T47D (cell line): Measurements from ENCODE around the gene CBLN4.

Source experiments
- DNase-seq, 2 experiments: peaks; one replicate each; pipeline versions ENCODE4 v3.0.0 to v3.0.0-alpha.2; 2011 to 2012; ENCODE audit warnings: low read depth in 1 of 2, low spot score in 1 of 2
- JUND ChIP-seq: IDR thresholded peaks from 2 replicates; pipeline ENCODE4 v1.6.1; 2012; ENCODE audit warnings: low read depth
- in situ Hi-C: cut with HindIII; loops from 2 replicates; pipeline ENCODE4 v1.10.0; 2016; ENCODE audit warnings: low sequenced_read_pairs, low pct_unique_long_range_greater_than_20kb

Gene CBLN4

GRCh38 chr20:56001106-56001785, 4.1 kb downstream of the CBLN4 start:
- in situ Hi-C loops = no loop called here
- TF ChIP-seq JUND = no peak
- DNase-seq = no peak

DNA sequence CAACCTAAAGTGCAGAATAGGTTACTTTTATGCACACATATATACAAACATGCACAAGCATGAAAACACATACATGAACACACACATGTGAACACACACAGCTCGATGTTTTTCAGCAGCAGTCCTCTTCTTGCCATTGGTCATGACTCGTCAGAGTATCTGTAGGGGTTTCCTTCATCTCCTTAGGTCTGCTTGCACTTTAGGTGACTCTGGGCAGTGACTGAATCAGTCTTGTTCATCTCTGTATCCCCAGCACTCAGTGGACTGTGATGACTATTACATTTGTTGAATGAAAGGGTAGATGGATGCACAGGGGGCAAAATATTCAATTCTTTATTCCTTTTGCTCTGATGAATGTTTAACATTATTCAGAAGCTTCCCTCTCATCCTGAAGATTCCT, 26.8 kb downstream of the CBLN4 start:
- DNase-seq = no peak
- TF ChIP-seq JUND = no peak
- in situ Hi-C loops = no loop called here

DNA sequence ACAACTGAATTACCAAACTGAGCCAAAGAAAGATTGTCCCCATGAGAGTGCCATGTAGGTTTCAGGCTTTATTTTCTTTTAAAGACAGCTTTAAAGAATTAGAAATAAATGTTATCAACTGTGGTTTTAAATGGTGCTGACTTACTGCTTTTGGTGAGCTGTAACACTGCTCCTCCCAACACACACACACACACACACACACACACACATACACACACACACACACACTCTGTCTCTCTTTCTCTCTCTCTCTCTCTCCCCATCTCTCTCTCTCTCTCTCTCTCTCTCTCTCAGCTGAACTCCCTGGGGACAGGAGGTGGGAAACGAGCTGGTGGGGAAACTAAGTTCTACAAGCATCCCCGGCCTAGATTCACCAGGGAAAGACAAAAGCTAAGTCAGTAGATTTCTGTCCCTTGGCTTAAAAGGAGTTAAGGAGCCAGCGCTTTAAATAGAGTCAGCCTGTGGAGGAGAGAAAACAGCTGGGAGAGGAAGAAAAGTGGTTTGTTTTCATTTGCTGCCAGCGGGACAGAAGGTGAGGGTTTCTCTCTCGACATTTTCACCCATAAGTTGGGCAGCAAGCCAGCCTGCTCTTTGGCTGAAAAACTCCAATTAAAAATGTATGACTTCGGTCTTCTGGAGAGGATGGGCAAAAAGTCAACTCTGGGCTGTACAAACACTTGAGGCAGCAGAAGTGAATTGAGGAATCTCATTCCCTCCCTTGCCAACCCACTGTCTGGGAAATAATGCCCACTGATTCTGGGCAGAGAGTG, 27.4 kb downstream of the CBLN4 start:
- no peak for TF ChIP-seq JUND
- no peak for DNase-seq
- in situ Hi-C loops = no loop called here

DNA sequence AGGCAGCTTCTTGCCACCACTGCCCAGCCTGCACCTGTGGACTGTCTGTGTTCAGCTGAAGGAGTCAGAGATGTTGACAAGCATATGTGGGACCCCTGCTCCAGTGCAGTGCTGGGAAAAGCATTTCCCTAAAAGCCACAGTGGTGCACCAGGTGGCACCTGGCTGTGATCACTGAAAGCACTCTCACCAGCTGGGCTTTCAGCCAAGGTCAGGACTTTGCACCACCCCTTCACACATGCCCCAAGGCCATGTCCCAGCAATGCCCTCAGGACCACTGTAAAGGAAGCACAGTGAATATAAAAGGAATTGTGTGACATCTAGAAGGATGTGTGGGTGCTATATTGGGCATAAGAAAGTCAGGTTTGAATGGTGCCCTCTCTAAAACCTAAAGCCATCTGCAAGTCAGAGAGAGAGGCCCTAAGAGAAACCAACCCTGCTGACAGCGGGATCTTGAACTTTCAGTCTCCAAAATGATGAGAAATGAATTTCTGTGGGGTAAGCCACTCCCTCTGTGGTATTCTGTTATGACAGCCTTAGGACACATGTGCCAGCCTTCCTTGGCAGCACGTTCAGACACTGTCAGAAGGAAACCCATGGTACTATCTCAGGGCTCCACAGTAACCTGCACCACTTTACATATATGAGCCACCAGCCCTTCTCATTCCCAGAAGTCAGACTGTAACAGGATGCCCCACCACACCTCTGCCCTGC, 30.7 kb downstream of the CBLN4 start:
- no peak for TF ChIP-seq JUND
- in situ Hi-C loops = no loop called here
- DNase-seq = no peak

DNA sequence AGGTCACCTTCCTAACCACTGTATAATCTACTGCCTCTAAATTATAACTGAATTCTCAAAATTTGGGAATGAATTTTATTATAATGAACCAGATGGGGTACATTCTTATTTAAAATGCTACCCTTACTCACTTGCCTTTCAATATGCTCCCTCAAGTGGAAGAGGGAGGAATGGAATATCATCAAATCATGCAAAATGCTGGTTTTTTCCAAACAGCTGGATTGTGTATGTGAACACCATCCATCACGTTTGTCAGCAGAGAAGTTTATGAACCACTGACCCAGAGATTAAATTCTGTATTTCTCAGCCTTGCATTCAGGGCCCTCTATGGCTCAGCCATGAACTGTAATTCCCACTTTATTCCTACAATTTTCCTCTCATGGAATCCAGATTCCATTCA, 40.5 kb downstream of the CBLN4 start:
- TF ChIP-seq JUND = no peak
- DNase-seq = no peak
- in situ Hi-C loops = no loop called here

DNA sequence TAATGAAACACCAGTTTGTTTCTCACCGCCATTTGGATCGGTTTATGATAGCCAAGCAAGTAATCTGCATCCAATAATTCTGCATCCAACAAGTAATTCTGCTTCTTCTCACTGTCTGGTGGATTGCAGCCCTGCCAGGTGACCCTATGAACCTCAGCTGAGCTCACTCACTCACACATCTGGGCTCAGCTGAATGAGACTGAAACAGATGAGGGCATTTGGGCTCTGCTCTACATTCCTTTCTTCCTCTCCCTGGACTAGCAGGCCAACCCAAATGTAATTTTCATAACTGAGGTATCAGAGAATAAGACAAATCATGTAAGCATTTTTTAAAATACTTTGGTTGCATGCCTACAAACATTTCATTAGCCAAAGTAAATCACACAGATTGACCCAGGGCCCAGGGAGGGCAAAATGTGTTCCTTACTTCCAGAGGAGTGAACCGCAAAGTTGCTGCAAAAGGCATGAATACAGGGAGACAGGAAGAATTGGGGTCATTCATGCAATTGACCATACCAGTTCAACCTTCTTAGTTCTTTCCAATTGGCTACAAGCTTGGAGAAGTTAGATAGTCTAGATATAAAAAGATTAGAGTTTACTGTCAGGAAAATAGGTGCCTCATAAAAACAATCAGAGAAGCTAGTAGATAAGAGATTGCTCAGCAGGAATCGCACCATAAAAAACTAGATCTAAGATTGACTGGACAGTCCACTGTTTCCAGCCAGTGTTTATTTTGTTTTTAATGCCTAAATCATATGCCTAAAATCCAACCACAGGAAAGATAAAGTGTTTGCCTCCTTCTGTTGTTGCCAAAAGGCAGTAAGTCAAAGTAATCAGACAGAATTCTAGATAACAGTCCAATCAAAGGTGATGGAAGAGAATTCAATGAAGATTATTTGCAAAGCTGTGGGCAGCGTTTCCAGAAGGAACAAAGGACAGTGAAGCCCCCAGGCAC, 43.7 kb downstream of the CBLN4 start:
- DNase-seq = no peak
- in situ Hi-C loops = no loop called here
- TF ChIP-seq JUND = no peak

DNA sequence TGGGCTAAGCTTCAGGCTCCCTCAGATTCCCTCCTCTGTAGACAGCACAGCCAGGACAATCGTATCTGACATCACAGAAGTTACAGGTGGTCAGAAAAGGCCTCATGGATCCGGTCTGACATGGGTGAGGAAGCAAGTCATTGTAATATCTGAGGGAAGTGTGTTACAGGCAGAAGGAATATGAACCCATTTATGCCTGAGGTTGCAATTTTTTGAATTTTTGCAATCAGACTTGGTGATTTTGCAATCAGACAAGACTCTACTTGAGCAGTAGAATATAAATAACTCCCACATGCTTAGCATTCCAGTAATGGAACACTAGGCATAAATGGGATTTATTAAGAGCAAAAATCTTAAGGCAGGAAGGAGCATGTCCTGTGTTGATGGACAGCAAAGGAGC, 52.1 kb downstream of the CBLN4 start:
- in situ Hi-C loops = no loop called here
- no peak for DNase-seq
- no peak for TF ChIP-seq JUND

DNA sequence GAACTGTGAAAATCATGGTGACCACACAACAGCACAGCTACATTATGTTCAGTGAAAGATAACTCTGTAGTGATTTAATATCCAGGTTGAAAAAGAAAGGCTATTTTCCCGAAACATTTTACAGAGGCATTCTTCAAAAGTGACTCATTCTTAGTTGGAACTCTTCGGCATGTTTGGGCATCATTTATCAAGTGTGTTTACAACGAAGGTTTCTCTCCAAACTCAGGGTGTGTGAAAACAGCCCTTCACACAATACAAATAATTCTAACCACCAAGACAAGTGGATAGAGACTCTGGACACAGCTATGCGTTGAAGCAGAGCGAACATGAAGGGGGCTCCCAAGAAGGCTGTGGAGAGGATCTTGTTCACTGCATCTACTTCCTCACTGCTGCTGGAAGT, 57.6 kb downstream of the CBLN4 start:
- in situ Hi-C loops = no loop called here
- DNase-seq = no peak
- no peak for TF ChIP-seq JUND
